GM12874 (cell line): ENCODE measurements around the gene DOK1.

ENCODE experiments used
- CTCF ChIP-seq: IDR thresholded peaks from 2 replicates; pipeline ENCODE4 v1.5.1; 2011; ENCODE audit warnings: low read depth, mild to moderate bottlenecking, control low read depth, low read length, moderate library complexity; ENCODE audit not compliant: insufficient read depth

The DOK1 gene

DNA sequence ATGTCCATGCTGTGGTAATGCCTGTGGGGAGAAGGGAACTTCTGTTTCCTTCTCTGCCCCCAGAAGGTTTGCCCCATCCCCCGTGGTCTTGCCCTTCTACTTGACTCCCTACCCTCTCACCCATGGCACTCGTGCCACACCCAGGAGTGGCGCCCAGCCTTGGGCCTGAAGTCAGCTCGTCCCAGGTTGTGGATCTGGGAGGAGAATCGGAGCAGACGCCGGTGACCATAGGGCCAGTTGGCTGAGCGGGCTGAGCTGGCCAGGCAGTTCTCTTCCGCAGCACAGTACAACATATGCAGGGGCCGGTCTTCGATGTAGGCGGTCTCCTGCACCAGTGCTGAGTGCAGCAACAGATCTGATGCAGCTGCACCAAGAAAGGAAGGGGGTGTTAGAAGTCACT, 20.1 kb upstream of the DOK1 start:
- TF ChIP-seq CTCF: no peak

- no peak for TF ChIP-seq CTCF
Measured at GRCh38 chr2:74535440-74535965, 19.0 kb upstream of the DOK1 start.

GRCh38 chr2:74536166-74536950, 18.2 kb upstream of the DOK1 start:
- no peak for TF ChIP-seq CTCF

- no peak for TF ChIP-seq CTCF
Measured at GRCh38 chr2:74537140-74537539, 17.4 kb upstream of the DOK1 start.

DNA sequence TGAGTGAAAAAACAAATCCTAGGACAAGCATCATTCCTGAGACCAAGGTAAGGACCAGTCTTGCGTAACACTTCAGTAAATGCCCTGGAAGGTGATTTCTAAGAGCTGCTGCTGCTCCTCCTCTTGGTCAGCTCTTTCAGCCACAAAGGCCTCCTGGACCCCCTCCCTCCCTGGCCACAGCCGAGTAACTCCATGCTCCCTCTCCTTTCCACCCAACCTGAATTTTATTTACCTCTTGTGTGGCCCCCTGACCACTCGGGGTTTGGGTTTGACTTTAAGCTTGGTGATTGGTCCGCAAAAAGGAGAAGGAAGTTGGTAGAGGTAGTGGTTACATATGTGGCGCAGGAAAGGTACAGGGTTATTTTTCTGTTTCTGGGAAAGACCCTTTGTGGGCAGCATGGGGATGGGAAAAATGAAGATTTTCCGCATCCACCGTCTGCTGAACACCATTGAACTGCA, 15.6 kb upstream of the DOK1 start:
- TF ChIP-seq CTCF: no peak

DNA sequence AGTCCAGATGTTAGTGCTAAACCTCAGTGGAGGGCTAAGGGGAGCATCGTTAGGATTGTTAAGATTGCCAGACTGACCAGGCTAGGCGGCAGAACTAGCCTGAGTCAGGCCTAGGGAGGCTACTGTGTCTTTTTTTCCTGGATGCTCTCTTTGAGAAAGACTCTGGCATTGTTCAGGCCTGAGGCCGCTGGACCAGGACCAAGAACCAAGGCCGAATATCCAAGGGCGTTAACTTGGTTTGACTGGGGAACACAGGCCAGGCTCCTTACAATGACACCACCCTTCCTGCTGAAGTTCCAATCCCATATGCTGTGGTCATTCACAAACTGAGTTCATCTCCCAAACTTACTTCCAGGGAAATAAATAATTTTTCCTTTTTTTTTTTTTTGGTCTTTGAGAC, 14.2 kb upstream of the DOK1 start:
- TF ChIP-seq CTCF: no peak

- no peak for TF ChIP-seq CTCF
Measured at GRCh38 chr2:74542978-74543377, 11.5 kb upstream of the DOK1 start.
